WI38 (cell line): Measurements from ENCODE around the gene RUNX1.

ENCODE experiments used
- H3K4me3 ChIP-seq: 2 replicates; pipeline ENCODE4 v1.5.1; 2011; ENCODE audit warnings: low read depth, mild to moderate bottlenecking, control low read depth, low read length
- TF ChIP-seq, protein P1 (sequence below): IDR thresholded peaks from 2 replicates; pipeline ENCODE4 v1.5.1; 2012; ENCODE audit warnings: low read depth, mild to moderate bottlenecking, control low read depth, low read length

The RUNX1 gene

DNA sequence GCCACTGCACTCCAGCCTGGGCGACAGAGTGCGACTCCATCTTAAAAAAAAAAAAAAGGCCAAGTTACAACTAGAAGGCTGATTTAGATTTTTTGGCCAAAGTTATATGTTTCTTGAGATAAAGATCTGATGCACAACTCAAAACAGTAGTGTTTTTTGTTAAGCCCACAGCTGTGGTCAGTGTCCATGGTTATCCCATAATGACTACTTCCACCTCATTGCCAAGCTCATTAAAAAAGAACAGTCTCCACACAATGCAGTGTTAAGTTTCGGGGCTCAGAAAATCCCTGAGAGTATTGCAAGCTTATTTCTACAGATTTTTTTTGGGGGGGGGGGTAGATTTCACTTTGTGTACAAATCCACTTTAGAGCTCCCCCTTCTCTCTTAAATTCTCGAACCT lies 120.5 kb downstream of the RUNX1 start:
- TF ChIP-seq, protein P1, sequence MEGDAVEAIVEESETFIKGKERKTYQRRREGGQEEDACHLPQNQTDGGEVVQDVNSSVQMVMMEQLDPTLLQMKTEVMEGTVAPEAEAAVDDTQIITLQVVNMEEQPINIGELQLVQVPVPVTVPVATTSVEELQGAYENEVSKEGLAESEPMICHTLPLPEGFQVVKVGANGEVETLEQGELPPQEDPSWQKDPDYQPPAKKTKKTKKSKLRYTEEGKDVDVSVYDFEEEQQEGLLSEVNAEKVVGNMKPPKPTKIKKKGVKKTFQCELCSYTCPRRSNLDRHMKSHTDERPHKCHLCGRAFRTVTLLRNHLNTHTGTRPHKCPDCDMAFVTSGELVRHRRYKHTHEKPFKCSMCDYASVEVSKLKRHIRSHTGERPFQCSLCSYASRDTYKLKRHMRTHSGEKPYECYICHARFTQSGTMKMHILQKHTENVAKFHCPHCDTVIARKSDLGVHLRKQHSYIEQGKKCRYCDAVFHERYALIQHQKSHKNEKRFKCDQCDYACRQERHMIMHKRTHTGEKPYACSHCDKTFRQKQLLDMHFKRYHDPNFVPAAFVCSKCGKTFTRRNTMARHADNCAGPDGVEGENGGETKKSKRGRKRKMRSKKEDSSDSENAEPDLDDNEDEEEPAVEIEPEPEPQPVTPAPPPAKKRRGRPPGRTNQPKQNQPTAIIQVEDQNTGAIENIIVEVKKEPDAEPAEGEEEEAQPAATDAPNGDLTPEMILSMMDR = no peak
- H3K4me3 ChIP-seq = no peak overlapping the region

DNA sequence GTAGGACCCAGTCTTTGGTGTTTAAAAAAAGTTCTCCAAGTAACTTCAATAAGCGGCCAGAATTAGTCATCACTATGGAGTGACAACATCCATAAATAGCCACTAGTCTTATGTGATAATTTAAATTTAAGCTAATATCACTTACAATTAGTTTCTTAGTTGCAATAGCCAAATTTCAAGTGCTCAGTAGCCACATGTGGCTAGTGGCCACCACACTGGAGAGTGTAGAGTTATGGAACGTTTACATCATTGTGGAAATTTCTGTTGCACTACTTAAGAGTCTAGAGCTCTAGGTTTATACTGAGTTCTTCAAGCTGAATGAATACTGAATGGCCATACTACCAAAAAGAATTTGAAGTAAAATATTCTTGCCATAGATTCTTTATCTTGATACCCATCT lies 121.1 kb downstream of the RUNX1 start:
- TF ChIP-seq, protein P1 = no peak
- H3K4me3 ChIP-seq = no peak overlapping the region

DNA sequence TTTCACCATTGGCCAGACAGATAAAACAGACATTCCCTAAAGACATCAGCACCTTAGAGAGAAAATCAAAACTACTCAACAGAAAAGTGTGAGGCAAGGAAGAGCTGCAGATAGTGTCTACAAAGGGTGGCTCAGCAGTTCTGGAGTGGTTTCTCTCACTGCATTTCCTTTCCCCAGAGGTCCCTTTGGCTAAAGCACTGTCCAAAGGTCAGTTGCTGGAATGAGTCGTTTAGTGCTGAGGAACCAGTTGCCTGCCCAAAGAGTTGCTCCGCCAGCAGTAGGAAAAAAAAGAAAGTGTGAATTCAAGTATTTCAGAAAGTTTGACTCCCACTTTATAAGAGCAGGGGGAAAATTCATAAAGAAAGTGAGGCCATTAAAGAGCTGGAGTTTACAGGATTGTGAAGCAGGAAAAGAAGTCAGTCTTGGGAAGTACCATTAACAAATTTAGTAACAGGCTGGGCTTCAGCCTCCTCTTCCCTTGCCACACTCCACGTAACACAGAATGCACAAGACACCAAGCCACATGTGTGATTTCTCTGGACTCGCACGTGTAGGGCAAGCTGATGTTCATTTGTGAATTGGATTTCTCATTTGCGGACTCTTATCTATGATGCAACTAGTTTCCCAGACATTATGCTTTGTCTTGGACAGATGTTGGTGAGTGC lies 122.2 kb downstream of the RUNX1 start:
- TF ChIP-seq, protein P1 = no peak
- no peak overlapping the region for H3K4me3 ChIP-seq

DNA sequence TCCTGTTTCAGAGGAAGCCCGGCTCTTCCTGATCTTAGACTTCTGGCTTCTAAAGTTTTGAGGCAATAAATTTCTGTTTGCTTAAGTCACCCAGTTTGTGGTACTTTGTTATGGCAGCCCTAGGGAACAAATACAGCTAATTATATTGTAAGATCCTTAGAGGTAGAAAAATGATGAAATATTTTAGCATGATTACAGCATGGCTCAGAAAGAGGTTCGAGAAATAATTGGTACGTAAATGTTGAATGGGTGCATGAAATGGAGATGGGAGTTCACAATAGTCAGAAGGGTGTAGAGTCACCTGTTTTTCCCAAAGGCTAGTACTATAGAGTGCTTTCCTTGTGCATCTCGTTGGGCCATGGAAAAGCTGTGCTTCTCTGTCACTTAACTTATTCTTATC lies 123.5 kb downstream of the RUNX1 start:
- H3K4me3 ChIP-seq = no peak overlapping the region
- TF ChIP-seq, protein P1 = no peak

DNA sequence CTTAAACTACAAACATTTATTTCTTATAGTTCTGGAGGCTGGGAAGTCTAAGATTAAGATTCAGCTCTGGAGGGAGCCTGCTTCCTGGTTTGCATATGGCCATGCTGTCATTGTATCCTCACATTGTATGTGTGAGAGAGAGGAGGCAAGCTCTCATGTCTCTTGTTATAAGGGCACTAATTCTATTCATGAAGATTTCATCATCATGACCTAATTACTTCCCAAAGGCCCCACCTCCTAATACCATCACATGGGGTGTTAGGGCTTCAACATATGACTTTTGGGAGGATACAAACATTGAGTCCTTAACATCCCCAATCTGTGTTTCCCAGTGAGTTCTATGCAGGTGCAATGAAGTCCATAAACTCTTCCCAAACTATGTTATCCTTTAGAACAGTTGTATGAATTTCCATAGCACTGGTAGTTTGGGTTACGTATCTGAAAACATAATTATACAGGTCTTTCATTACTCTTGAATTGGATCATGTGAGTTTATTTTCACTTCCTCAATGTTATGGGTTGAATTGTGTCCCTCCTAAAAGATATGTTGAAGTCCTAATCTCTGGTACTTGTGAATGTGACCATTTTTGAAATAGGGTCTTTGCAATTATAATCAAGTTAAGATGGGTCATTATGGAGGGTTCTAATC lies 124.2 kb downstream of the RUNX1 start:
- TF ChIP-seq, protein P1 = no peak
- H3K4me3 ChIP-seq = no peak overlapping the region

DNA sequence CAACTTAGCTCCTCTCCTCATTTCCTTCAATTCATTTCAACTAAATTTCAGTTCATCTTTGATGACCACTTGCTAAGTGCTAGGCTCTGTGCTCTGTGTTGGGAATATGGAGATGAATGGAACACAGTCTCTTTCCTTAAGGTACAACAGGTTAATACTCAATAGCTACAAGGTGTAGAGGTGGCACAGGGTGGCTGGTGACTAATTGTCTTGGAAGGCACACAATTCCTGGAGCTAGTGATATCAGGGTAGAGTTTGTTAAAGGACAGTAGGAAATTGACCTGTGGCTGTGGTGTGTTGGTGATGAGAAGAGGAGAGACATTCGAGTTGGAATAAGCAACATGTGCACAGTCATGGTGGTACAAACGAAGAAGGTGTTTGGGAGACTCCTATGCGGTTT lies 124.9 kb downstream of the RUNX1 start:
- TF ChIP-seq, protein P1 = no peak
- H3K4me3 ChIP-seq = no peak overlapping the region

DNA sequence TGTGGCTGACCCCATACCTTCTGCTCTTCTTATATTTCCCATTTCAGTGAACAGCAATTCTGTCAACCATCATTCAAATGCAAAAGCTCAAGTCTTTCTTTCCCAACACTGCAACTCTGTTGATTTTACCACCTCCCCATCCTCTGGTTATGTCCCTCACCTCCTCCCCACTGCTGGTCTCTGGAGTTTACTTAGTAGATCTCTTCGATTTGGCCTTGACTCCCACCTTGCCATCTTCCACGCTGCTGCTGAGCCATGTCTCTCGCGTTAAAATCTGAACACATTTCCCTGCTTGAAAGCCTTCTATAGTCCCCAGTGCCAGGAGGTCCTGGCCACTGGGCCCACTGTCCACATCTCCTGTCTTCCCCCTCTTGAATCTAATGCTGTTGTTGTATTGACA lies 125.5 kb downstream of the RUNX1 start:
- TF ChIP-seq, protein P1 = no peak
- H3K4me3 ChIP-seq = no peak overlapping the region
